Heart right ventricle (tissue), 16 donors: ENCODE results near the gene PRR11. TPM values are rescaled to one million over a fixed set of nuclear protein-coding genes. Genes with fewer than 3 reads are reported as not detected.
"Not testable (repeated sequence)": the region's sequence is repeated elsewhere in the genome, so short reads cannot be mapped to it uniquely, and the experiment has no call there.

Experiments used
- ATAC-seq, 8 donors: fragments of 200-7000 bp; cut with Tn5 transposase; one replicate each; pipeline ENCODE4 v1.9.1; 2020; ENCODE audit warnings: mild to moderate bottlenecking in 8 of 8, moderate library complexity in 8 of 8, moderate number of reproducible peaks in 1 of 8
- DNase-seq, 2 donors: peaks; one replicate each; pipeline ENCODE4 v3.0.0-alpha.2; 2020
- H3K27ac ChIP-seq, 10 donors: fragments of 200-600 bp; sonication (generic) in 2 of 10; one replicate each; pipeline versions ENCODE4 v1.5.0 to v1.8.0; 2020 to 2022; ENCODE audit warnings: mild to moderate bottlenecking in 3 of 10
- H3K27me3 ChIP-seq, 7 donors: fragments of 200-600 bp; one replicate each; pipeline ENCODE4 v1.8.0; 2021 to 2022; ENCODE audit warnings: mild to moderate bottlenecking in 2 of 7
- H3K36me3 ChIP-seq, 9 donors: fragments of 200-600 bp; sonication (generic) in 1 of 9; one replicate each; pipeline versions ENCODE4 v1.5.0 to v1.8.0; 2020 to 2022; ENCODE audit warnings: mild to moderate bottlenecking in 2 of 9
- H3K4me1 ChIP-seq, 9 donors: fragments of 200-600 bp; sonication (generic) in 1 of 9; one replicate each; pipeline versions ENCODE4 v1.5.0 to v1.8.0; 2020 to 2022; ENCODE audit warnings: mild to moderate bottlenecking in 4 of 9
- H3K4me3 ChIP-seq, 10 donors: fragments of 200-600 bp; sonication (generic) in 2 of 10; one replicate each; pipeline versions ENCODE4 v1.5.0 to v1.8.0; 2020 to 2022; ENCODE audit warnings: mild to moderate bottlenecking in 7 of 10, moderate library complexity in 2 of 10
- H3K9me3 ChIP-seq, 11 donors: fragments of 200-600 bp in 10 of 11; sonication (generic) in 2 of 11; one replicate each; pipeline versions ENCODE4 v1.5.0 to v1.8.0; 2013 to 2022; ENCODE audit warnings: mild to moderate bottlenecking in 2 of 11, control low read depth in 1 of 11, moderate library complexity in 1 of 11
- CTCF ChIP-seq, 9 donors: fragments of 200-600 bp; sonication (generic) in 2 of 9; IDR thresholded peaks; one replicate each; pipeline versions ENCODE4 v1.5.0 to v1.8.0; 2021 to 2022; ENCODE audit warnings: antibody characterized with exemption in 9 of 9, mild to moderate bottlenecking in 5 of 9, moderate library complexity in 1 of 9
- WGBS, 2 donors: extraction: QIAGEN DNeasy Blood & Tissue Kit; methylation state at CpG; one replicate each; pipeline ENCODE4 v1.1.7; 2013; ENCODE audit warnings: inconsistent platforms in 1 of 2; 5-methylcytosine and 5-hydroxymethylcytosine counted together
- intact Hi-C, 10 donors: fragments of 100-400 bp; cut with DNase I; formaldehyde crosslinking; loops; one replicate each; pipeline versions ENCODE4 v1.11.1 to v1.14.2; 2022
- polyA plus RNA-seq, 2 donors: library from polyadenylated mRNA; stranded (reverse); fragments of 200-250 nt; gene quantifications; one replicate each; pipeline ENCODE4 v1.2.3, GENCODE V29; 2013
- total RNA-seq, 10 donors: library from RNA; stranded (reverse); fragmentation: NEBNext Ultra II Directional in 3 of 10; extraction: Animal tissue kit (Norgen Biotek cat#: 25700) in 3 of 10; gene quantifications; one replicate each; pipeline versions ENCODE4 v1.2.1 to v1.2.4, GENCODE V29; 2021 to 2023
- donor health status: Arrhythmogenic right ventricular cardiomyopathy.
- donor health status: ischemic (EF 13 %, LVEDD 7.1; RV severe dilation, severe dysfunction).
- donor health status: healthy with polysubstance abuse.
- donor health status: DM: no; HTN: yes; CAD: no.
- donor health status: DM: no; HTN: no; CAD: no.
- donor health status: ischemic (EF 25% LVEDD 6.9; RV normal size, moderate dysfunction).
- donor health status: ischemic (EF 25% LVEDD 5.7; RV mildly dilated, moderate dysfunction).
- donor health status: healthy.
- donor health status: DM: yes; HTN: yes; CAD: no.
- donor health status: Ischemic cardiomyopathy.
- donor health status: ischemic (EF 35%, LVEDD 5.7; RV mildly dilated, moderate dysfunction).
- donor health status: nonischemic (EF 11% LVEDD 7.7; RV severe dilation, severe dysfunction).
- donor health status: DM: yes; HTN: yes; CAD: no.
- donor health status: PGD.
- donor health status: ischemic (EF 29% LVEDD 5.4; RV normal size, mild dysfunction).
- donor health status: nonischemic (EF 23%, LVEDD 6.1; RV moderate dilation, normal function).

Gene PRR11
- total and polyA plus RNA-seq, 12 donors: 0.29 to 6.9 (median 1.1) TPM

- WGBS, 2 donors: 96 to 97% methylated on average over 7 of the region's 7 CpGs
- Histone ChIP-seq H3K9me3 (no peaks in the 10 kb centered on the region), H3K27ac (no peak overlapping the region), H3K36me3 (no peaks in the 10 kb centered on the region), H3K27me3 (no peaks in the 10 kb centered on the region), H3K4me3 (no peak overlapping the region), H3K4me1 (peaks cover 0 to 16% (median 10%) of the 10 kb centered on the region in 9 donors)
- DNase-seq: no peak
- intact Hi-C loops: no loop called here
- ATAC-seq: no peak
- no peak for TF ChIP-seq CTCF (IDR thresholded peaks at IDR 0.05)
These were observed 68.3 kb downstream of the PRR11 start for GRCh38 chr17:59223813-59224212.

- ATAC-seq, H3K9me3 ChIP-seq, H3K27me3 ChIP-seq, DNase-seq, H3K4me1 ChIP-seq, H3K36me3 ChIP-seq, H3K27ac ChIP-seq, intact Hi-C loops, H3K4me3 ChIP-seq: not testable (repeated sequence)
- WGBS, 2 donors: 94 to 100% methylated on average over 1 of the region's 1 CpG
These were observed 73.0 kb downstream of the PRR11 start for GRCh38 chr17:59228588-59228987.

GRCh38 chr17:59230764-59231163 is 75.2 kb downstream of the PRR11 start:
- Histone ChIP-seq H3K4me3 (no peak overlapping the region), H3K27me3 (no peaks in the 10 kb centered on the region), H3K9me3 (no peaks in the 10 kb centered on the region), H3K27ac (no peak overlapping the region), H3K36me3 (no peaks in the 10 kb centered on the region), H3K4me1 (no peaks in the 10 kb centered on the region)
- intact Hi-C loops: no loop called here
- TF ChIP-seq CTCF (IDR thresholded peaks at IDR 0.05): no peak
- ATAC-seq (no peak), DNase-seq (no peak)
- WGBS, 2 donors: 87 to 88% methylated on average over 3 of the region's 3 CpGs

GRCh38 chr17:59234631-59235030 is 79.1 kb downstream of the PRR11 start:
- no peak overlapping the region for H3K4me3 ChIP-seq
- intact Hi-C loops: no loop called here

GRCh38 chr17:59238906-59239305 is 83.4 kb downstream of the PRR11 start:
- TF ChIP-seq CTCF (IDR thresholded peaks at IDR 0.05): no peak
- no peak overlapping the region for H3K27ac ChIP-seq
- DNase-seq (no peak), ATAC-seq (no peak)
- no peaks in the 10 kb centered on the region for H3K9me3 ChIP-seq
- 92 to 96% methylated on average over 2 of the region's 2 CpGs for WGBS, 2 donors
- H3K4me3 ChIP-seq: no peak overlapping the region
- H3K36me3 ChIP-seq: no peaks in the 10 kb centered on the region
- H3K27me3 ChIP-seq: no peaks in the 10 kb centered on the region
- no peaks in the 10 kb centered on the region for H3K4me1 ChIP-seq
- intact Hi-C loops: no loop called here

More at GRCh38 chr17:59234631-59235030, 79.1 kb downstream of the PRR11 start:
- ATAC-seq (no peak), DNase-seq (no peak)
- Histone ChIP-seq H3K4me1 (no peaks in the 10 kb centered on the region), H3K27ac (no peak overlapping the region), H3K9me3 (no peaks in the 10 kb centered on the region), H3K27me3 (no peaks in the 10 kb centered on the region), H3K36me3 (no peaks in the 10 kb centered on the region)
- TF ChIP-seq CTCF (IDR thresholded peaks at IDR 0.05): no peak
